BLaER1 treated with 17β-estradiol and CSF1 and Interleukin-3, amounts not matched to agents 10 nM and 100 nM (cell line): ENCODE data around the gene CRYGD.

Experiments
- H3K27ac ChIP-seq, 11 experiments: shearing (Covaris generic); formaldehyde crosslinking; 2 replicates each; pipeline ENCODE4 v1.8.1; 2022
- H3K27me3 ChIP-seq, 11 experiments: shearing (Covaris generic); formaldehyde crosslinking; 2 replicates each; pipeline ENCODE4 v1.8.1; 2022
- H3K36me3 ChIP-seq, 11 experiments: shearing (Covaris generic); formaldehyde crosslinking; 2 replicates each; pipeline ENCODE4 v1.8.1; 2022
- H3K4me1 ChIP-seq, 10 experiments: shearing (Covaris generic); formaldehyde crosslinking; 2 replicates each; pipeline ENCODE4 v1.8.1; 2022
- H3K4me2 ChIP-seq, 11 experiments: shearing (Covaris generic); formaldehyde crosslinking; 2 replicates each; pipeline ENCODE4 v1.8.1; 2022
- H3K4me3 ChIP-seq, 10 experiments: shearing (Covaris generic); formaldehyde crosslinking; 2 replicates each; pipeline ENCODE4 v1.8.1; 2022
- H3K9ac ChIP-seq, 11 experiments: shearing (Covaris generic); formaldehyde crosslinking; 2 replicates each; pipeline ENCODE4 v1.8.1; 2022
- H3K9me3 ChIP-seq, 11 experiments: shearing (Covaris generic); formaldehyde crosslinking; replicated peaks in 1 of 11; 2 replicates each; pipeline ENCODE4 v1.8.1; 2022
- H4K20me1 ChIP-seq, 11 experiments: shearing (Covaris generic); formaldehyde crosslinking; 2 replicates each; pipeline ENCODE4 v1.8.1; 2022
- Cebpa-rat ChIP-seq, 11 experiments: shearing (Covaris generic); IDR thresholded peaks; 2 replicates each; pipeline ENCODE4 v1.8.1; 2022

Gene CRYGD

GRCh38 chr2:208074610-208075356 is 49.5 kb downstream of the CRYGD start:
- peaks cover 0 to 12% (median 0%) of the 10 kb centered on the region in 11 experiments; a peak in 3 of 22 replicates for H3K9me3 ChIP-seq
- H3K27ac ChIP-seq: no peak overlapping the region
- no peak overlapping the region for H3K9ac ChIP-seq
- no peaks in the 10 kb centered on the region for H4K20me1 ChIP-seq
- peaks cover 0 to 15% (median 12%) of the 10 kb centered on the region in 10 experiments; a peak in 15 of 20 replicates for H3K4me1 ChIP-seq
- no peak overlapping the region for H3K4me3 ChIP-seq
- H3K4me2 ChIP-seq: peak overlapping the region in 5 of 11 experiments; percentile 2 to 17 (median 8); a peak in 2 of 22 replicates
- no peaks in the 10 kb centered on the region for H3K27me3 ChIP-seq
- no peak for TF ChIP-seq Cebpa-rat (IDR thresholded peaks at IDR 0.05)
- H3K36me3 ChIP-seq: no peaks in the 10 kb centered on the region

- H3K4me1 ChIP-seq: peaks cover 0 to 9% (median 6%) of the 10 kb centered on the region in 10 experiments; a peak in 15 of 20 replicates
- H3K4me3 ChIP-seq: no peak overlapping the region
- H4K20me1 ChIP-seq: no peaks in the 10 kb centered on the region
- H3K9ac ChIP-seq: no peak overlapping the region
- H3K27ac ChIP-seq: no peak overlapping the region
- no peaks in the 10 kb centered on the region for H3K9me3 ChIP-seq
- H3K36me3 ChIP-seq: no peaks in the 10 kb centered on the region
- no peaks in the 10 kb centered on the region for H3K27me3 ChIP-seq
- no peak for TF ChIP-seq Cebpa-rat (IDR thresholded peaks at IDR 0.05)
- H3K4me2 ChIP-seq: no peak overlapping the region
These were observed 52.0 kb downstream of the CRYGD start for GRCh38 chr2:208072250-208072892.
